ENCODE data around the gene PFDN1. TPM values are rescaled to one million over a fixed set of nuclear protein-coding genes. Genes with fewer than 3 reads are reported as not detected.

The PFDN1 gene
- total RNA-seq, 2 experiments from 2014 or later = 62.4 to 64.7 TPM

DNA sequence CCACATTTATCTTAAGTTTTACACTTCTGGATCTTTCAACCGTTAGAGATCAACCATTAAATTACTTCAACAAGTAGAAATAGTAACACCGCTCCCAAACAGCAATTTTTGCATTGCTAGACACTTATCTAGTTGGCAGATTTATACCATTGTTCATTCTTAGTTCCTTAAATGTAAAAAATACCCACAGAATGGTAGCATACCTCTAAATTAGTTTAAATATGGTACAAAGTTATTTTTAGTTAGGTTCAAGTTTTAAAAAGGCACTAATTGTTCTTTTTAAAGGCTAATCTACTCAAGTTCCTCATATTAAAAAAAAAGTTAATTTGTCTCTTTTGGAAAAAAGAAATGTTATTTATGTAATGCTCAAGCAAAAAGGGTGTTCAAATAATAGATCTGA lies 8.1 kb downstream of the PFDN1 start:
- H3K4me1 Mint-ChIP-seq (ENCODE audit: low read depth) = peaks cover 34% of the 10 kb centered on the region
- H3K36me3 Mint-ChIP-seq (ENCODE audit: low read depth) = peaks cover 23% of the 10 kb centered on the region
- ATAC-seq (no peak), DNase-seq (no peak)
- H3K4me3 Mint-ChIP-seq = no peak overlapping the region
- ChIA-PET POLR2A (interaction anchor here (0.6 kb wide), 1 partner anchor 8 kb away, joined by 4 read pairs; the partner anchor contains the start of gene PFDN1), CTCF (interaction anchor here (1.4 to 1.9 kb wide), 2 partner anchors 78 kb away, joined by 3 to 6 read pairs; no protein-coding TSS in a partner anchor)
- H3K27me3 Mint-ChIP-seq (ENCODE audit: low read depth) = no peaks in the 10 kb centered on the region
- H3K9me3 Mint-ChIP-seq (ENCODE audit: insufficient read depth) = no peaks in the 10 kb centered on the region
- no peak overlapping the region for H3K27ac Mint-ChIP-seq

DNA sequence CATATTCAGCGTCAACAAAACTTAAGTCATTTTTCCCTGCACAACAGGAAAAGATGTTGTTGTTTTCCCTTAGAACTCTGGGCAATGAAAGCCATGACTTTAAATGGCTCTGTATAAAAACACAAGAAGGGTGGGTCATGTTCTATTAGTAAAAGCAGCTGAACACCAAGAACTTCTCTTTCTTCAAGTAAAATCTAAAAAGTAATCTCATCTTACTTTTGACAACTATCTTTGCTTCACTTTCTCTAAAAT lies 9.1 kb downstream of the PFDN1 start:
- Mint-ChIP-seq H3K4me3 (no peak overlapping the region), H3K9me3 (ENCODE audit: insufficient read depth) (no peaks in the 10 kb centered on the region), H3K36me3 (ENCODE audit: low read depth) (peaks cover 18% of the 10 kb centered on the region), H3K27ac (no peak overlapping the region), H3K27me3 (ENCODE audit: low read depth) (no peaks in the 10 kb centered on the region), H3K4me1 (ENCODE audit: low read depth) (peaks cover 34% of the 10 kb centered on the region)
- POLR2A ChIA-PET = no interaction called here
- CTCF ChIA-PET = interaction anchor here (0.6 to 1.5 kb wide), 4 partner anchors 49 to 104 kb away, joined by 3 to 5 read pairs (median 4); partner anchors contain the start of gene HBEGF
- DNase-seq (no peak), ATAC-seq (no peak)

DNA sequence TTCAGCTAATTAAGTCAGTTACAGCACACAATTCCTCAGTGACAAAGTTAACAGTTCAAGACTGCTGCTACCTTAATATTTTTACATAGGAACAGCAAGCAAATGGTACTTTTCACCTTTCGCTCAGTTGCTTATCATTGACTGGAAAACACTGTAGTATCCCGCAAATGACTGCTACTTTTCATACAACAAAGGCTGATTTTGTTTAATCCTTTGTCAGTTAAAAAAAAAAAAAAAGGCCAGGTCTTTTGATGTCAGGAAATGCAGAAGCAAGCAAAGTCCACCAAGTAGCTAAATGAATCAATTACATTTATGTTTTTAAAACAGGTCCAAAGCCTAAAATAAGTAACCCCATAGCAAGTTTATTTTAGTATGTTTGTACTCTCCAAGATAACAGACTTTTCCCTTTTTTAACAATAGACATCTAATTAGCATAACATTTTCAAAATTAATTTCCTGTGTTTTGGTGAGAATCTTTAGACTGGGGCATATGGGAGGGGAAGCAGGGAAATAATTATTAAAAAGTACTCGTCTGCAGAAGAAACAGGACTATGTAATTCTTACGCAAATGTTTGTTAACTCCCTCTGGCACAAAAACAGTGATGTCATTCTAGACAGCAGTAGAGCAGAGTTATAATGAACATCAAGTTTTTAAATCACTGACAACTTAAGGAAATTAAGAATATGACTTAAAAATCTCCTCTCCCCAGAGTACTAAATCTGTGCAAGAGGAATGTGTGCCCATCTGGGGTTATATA lies 9.6 kb downstream of the PFDN1 start:
- H3K36me3 Mint-ChIP-seq (ENCODE audit: low read depth) = peaks cover 17% of the 10 kb centered on the region
- ChIA-PET POLR2A (no interaction called here), CTCF (interaction anchor here (1.0 to 1.6 kb wide), 7 partner anchors 10 to 80 kb away, joined by 3 to 9 read pairs (median 3); partner anchors contain the start of genes HBEGF and PFDN1)
- no peak for ATAC-seq
- no peaks in the 10 kb centered on the region for H3K27me3 Mint-ChIP-seq (ENCODE audit: low read depth)
- DNase-seq = no peak
- H3K4me1 Mint-ChIP-seq (ENCODE audit: low read depth) = peaks cover 33% of the 10 kb centered on the region
- H3K4me3 Mint-ChIP-seq = no peak overlapping the region
- H3K9me3 Mint-ChIP-seq (ENCODE audit: insufficient read depth) = no peaks in the 10 kb centered on the region
- H3K27ac Mint-ChIP-seq = no peak overlapping the region

DNA sequence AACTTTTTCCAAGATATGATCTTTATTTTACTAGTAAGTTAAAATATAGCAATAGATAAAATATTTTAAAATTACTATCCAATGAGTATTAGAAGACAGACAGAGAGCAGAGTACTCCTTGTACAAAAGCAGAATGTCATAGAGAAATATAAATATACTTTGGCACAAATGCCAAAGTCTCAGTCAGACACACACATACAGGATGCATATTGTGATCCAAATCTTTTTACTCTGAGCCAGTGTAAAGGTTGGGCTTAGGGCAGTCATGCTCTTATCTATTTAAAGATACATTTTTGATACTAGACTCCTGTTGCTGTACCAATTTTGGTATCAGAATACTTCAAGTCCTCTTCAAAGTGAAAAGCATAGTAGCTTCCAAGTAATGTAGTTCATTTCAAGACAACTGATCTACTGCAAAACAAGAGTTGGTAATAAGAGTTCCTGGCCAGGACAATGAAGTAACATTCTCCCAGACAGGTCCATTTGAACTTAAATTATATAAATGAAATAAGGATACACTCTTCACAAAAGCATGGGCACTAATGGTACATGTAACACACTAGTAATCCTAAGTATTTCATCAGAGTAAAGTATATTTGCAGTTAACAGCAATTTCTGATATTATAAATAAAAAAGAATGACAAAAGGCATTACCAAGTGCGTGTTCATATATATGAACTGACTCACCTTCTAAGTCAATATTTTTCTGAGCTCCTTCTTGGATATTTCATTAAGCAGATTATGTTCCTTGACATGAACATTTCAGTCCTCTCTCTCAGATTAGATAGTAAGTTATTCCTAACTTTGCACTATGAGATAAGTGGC lies 10.5 kb downstream of the PFDN1 start:
- CTCF ChIA-PET = interaction anchor here (1.0 to 1.6 kb wide), 5 partner anchors 11 to 81 kb away, joined by 3 to 9 read pairs (median 3); partner anchors contain the start of gene PFDN1
- DNase-seq (no peak), ATAC-seq (peak; percentile 30)
- Mint-ChIP-seq H3K4me1 (ENCODE audit: low read depth) (peaks cover 30% of the 10 kb centered on the region), H3K27me3 (ENCODE audit: low read depth) (no peaks in the 10 kb centered on the region), H3K36me3 (ENCODE audit: low read depth) (peaks cover 13% of the 10 kb centered on the region), H3K9me3 (ENCODE audit: insufficient read depth) (no peaks in the 10 kb centered on the region), H3K4me3 (no peak overlapping the region), H3K27ac (no peak overlapping the region)
- POLR2A ChIA-PET = no interaction called here

DNA sequence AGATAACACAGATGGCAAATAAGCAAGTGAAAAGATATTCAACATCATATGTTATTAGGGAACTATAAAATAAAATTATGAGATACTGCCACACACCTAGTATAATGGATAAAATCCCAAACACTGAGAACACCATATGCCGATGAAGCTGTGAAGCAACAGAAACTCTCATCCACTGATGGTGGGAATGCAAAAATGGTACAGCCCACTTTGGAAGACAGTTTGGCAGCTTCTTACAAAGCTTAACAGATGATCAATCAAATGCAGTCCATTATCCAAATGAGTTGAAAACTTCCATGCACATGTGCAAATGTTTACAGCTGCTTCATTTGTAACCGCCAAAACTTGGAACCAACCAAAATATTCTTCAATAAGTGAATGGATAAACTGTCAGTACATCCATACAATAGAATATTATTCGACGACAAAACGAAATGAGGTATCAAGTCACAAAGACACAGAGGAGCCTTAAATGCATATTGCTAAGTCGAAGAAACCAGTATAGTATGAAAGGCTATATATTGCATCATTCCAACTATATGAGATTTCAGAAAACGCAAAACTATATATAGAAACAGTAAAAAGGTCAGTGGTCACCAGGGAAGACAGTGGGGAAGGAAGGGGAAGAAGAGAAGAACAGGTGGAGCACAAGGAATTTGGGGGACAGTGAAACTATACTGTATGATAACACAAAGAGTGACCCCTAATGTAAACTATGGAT lies 14.9 kb downstream of the PFDN1 start:
- Mint-ChIP-seq H3K27ac (no peak overlapping the region), H3K9me3 (ENCODE audit: insufficient read depth) (no peaks in the 10 kb centered on the region), H3K36me3 (ENCODE audit: low read depth) (peaks cover 7% of the 10 kb centered on the region), H3K4me1 (ENCODE audit: low read depth) (peaks cover 20% of the 10 kb centered on the region), H3K4me3 (no peak overlapping the region), H3K27me3 (ENCODE audit: low read depth) (no peaks in the 10 kb centered on the region)
- ChIA-PET POLR2A (no interaction called here), CTCF (interaction anchor here (1.2 to 1.7 kb wide), 3 partner anchors 43 to 57 kb away, joined by 3 to 5 read pairs (median 3); no protein-coding TSS in a partner anchor)
- no peak for DNase-seq
- ATAC-seq = no peak

DNA sequence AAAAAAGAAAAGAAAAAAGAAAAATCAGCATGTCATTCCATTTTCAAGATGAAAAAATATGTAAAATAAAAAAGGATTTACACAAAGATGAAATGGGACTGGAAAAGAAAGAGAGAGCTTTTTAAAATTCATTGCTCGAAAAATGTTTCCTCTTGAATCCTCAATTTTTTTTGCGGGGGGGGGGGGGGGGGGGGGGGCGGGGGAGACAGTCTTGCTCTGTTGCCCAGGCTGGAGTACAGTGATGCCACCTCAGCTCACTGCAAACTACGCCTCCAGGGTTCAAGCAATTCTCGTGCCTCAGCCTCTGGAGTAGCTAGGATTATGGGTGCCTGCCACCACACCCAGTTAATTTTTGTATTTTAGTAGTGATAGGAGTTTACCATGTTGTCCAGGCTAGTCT lies 16.5 kb downstream of the PFDN1 start:
- Mint-ChIP-seq H3K27me3 (ENCODE audit: low read depth) (no peaks in the 10 kb centered on the region), H3K4me1 (ENCODE audit: low read depth) (peaks cover 19% of the 10 kb centered on the region), H3K36me3 (ENCODE audit: low read depth) (peaks cover 7% of the 10 kb centered on the region), H3K9me3 (ENCODE audit: insufficient read depth) (no peaks in the 10 kb centered on the region), H3K27ac (no peak overlapping the region), H3K4me3 (no peak overlapping the region)
- DNase-seq = no peak
- no peak for ATAC-seq
- ChIA-PET POLR2A (interaction anchor here (0.8 kb wide), 1 partner anchor 17 kb away, joined by 3 read pairs; the partner anchor contains the start of gene PFDN1), CTCF (interaction anchor here (1.3 to 1.6 kb wide), 3 partner anchors 59 to 65 kb away, joined by 3 to 5 read pairs (median 4); partner anchors contain the start of gene HBEGF)

DNA sequence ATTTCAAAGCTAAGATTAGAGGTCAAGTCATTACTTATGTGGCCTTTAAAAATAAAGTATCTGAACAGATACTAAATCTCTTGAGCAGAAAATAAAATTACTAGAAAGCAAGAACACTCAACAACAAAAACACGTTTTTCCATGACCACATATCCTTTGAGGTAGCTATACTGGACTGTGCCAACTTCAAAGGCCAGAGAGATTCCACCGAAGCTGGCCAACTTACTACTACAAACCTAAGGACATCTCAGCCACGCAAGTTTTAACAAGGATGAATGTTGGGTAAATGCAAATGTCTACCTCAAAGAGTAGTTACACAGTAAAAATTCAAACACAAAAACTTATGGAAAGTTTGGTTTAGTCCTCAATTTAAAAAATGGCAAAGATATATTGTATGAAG lies 18.9 kb downstream of the PFDN1 start:
- DNase-seq (no peak), ATAC-seq (no peak)
- H3K27me3 Mint-ChIP-seq (ENCODE audit: low read depth) = no peaks in the 10 kb centered on the region
- ChIA-PET POLR2A (interaction anchor here (0.6 kb wide), 1 partner anchor 10 kb away, joined by 4 read pairs; no protein-coding TSS in a partner anchor), CTCF (interaction anchor here (2.2 kb wide), 1 partner anchor 68 kb away, joined by 9 read pairs; no protein-coding TSS in a partner anchor)
- no peak overlapping the region for H3K4me3 Mint-ChIP-seq
- no peak overlapping the region for H3K27ac Mint-ChIP-seq
- peaks cover 15% of the 10 kb centered on the region for H3K4me1 Mint-ChIP-seq (ENCODE audit: low read depth)
- H3K9me3 Mint-ChIP-seq (ENCODE audit: insufficient read depth) = no peaks in the 10 kb centered on the region
- peaks cover 8% of the 10 kb centered on the region for H3K36me3 Mint-ChIP-seq (ENCODE audit: low read depth)

DNA sequence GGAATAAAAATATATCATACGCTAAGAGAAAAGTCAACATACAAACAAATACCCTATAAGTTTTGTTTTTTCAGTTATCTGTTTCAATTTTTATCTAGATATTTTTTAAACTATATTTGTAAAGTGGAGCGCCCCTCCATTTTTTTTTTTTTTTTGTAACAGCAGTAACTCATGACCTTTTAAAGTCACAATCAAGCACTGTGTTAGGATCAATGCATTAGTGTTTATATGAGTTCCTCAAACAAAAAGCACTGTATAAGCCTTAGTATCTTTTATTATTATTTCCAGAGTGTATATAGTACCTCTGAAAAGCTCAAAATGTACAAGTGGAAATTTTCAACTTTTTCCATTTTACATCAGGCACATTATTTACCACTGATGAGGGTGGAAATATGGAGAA lies 20.6 kb downstream of the PFDN1 start:
- Mint-ChIP-seq H3K27me3 (ENCODE audit: low read depth) (no peaks in the 10 kb centered on the region), H3K4me3 (no peak overlapping the region), H3K9me3 (ENCODE audit: insufficient read depth) (no peaks in the 10 kb centered on the region), H3K4me1 (ENCODE audit: low read depth) (peaks cover 15% of the 10 kb centered on the region), H3K27ac (no peak overlapping the region), H3K36me3 (ENCODE audit: low read depth) (peaks cover 18% of the 10 kb centered on the region)
- POLR2A ChIA-PET = no interaction called here
- ATAC-seq (no peak), DNase-seq (no peak)
- CTCF ChIA-PET = interaction anchor here (2.2 kb wide), 1 partner anchor 69 kb away, joined by 9 read pairs; no protein-coding TSS in a partner anchor

DNA sequence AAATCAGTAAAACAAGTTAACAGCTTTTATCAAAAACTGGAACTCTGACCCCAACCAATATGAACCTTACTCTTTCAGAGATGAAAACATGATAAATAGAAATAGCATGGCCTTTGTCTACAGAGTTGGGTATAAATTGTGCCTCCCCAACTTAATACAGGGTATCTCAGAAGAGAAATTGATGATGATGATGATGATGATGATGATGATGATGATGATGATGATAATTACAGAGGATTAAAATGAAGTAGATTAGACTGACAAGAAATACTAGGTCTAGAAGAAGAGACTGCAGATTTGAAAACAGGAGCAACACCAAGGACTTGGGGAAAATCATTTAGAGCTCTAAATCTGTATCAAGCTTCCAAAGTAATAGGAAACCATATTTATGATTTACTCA lies 27.1 kb downstream of the PFDN1 start:
- ATAC-seq = no peak
- no peak for DNase-seq
- Mint-ChIP-seq H3K27ac (no peak overlapping the region), H3K4me3 (no peak overlapping the region), H3K27me3 (ENCODE audit: low read depth) (no peaks in the 10 kb centered on the region), H3K4me1 (ENCODE audit: low read depth) (peaks cover 6% of the 10 kb centered on the region), H3K36me3 (ENCODE audit: low read depth) (peaks cover 41% of the 10 kb centered on the region), H3K9me3 (ENCODE audit: insufficient read depth) (no peaks in the 10 kb centered on the region)
- ChIA-PET CTCF (interaction anchor here (0.8 to 1.9 kb wide), 6 partner anchors 9 to 97 kb away, joined by 3 to 8 read pairs (median 3); partner anchors contain the start of gene HBEGF), POLR2A (interaction anchor here (0.7 kb wide), 1 partner anchor 11 kb away, joined by 3 read pairs; no protein-coding TSS in a partner anchor)

DNA sequence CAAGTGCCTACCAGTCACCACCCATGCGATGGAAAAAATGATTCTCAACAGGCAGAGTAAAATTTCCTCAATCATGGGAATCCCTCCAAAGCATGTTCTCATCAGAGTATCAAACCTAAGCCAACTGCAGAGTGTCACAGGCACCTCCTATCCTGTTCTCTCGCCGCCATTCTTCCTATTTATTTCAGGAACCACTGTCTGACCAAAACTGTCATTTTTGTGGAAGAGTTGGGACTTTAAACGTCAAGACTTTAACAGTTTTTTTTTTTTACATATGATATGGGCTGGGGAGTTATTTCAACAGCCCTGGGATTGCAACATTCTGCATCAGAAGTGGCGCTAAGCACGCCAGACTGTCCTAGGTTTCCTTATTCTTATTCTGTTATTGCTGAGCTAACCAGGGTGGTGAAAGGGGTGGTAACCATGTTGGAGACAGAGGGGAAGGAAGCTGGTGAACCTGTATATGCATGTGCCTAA lies 29.5 kb downstream of the PFDN1 start:
- CTCF ChIA-PET = interaction anchor here (0.7 to 1.5 kb wide), 2 partner anchors 29 to 99 kb away, joined by 3 to 4 read pairs; no protein-coding TSS in a partner anchor
- Mint-ChIP-seq H3K4me3 (no peak overlapping the region), H3K9me3 (ENCODE audit: insufficient read depth) (no peaks in the 10 kb centered on the region), H3K27ac (no peak overlapping the region), H3K36me3 (ENCODE audit: low read depth) (peaks cover 37% of the 10 kb centered on the region), H3K27me3 (ENCODE audit: low read depth) (no peaks in the 10 kb centered on the region), H3K4me1 (ENCODE audit: low read depth) (peaks cover 6% of the 10 kb centered on the region)
- ATAC-seq = no peak
- POLR2A ChIA-PET = no interaction called here
- no peak for DNase-seq

DNA sequence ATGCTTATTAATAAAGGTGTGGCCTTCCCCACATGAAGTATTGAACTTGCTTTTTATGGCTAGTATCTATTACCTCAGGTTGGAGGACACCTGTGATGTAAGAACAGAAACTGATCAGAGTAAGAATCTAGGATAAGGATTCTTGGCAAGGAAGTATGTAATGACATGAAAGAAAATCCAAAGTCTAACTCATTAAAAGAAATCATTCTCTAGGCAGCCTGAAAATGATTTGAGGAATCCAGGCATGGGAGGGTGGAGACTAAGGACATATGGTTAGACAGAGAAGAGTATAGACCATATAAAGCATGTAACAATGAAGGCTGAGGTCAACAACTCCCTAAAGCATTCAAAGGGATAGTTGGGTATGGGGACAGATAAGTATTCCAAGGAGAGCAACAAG lies 32.9 kb downstream of the PFDN1 start:
- ATAC-seq (no peak), DNase-seq (no peak)
- ChIA-PET CTCF (no interaction called here), POLR2A (no interaction called here)
- Mint-ChIP-seq H3K27ac (no peak overlapping the region), H3K4me3 (no peak overlapping the region), H3K36me3 (ENCODE audit: low read depth) (peaks cover 18% of the 10 kb centered on the region), H3K27me3 (ENCODE audit: low read depth) (no peaks in the 10 kb centered on the region), H3K4me1 (ENCODE audit: low read depth) (peaks cover 36% of the 10 kb centered on the region), H3K9me3 (ENCODE audit: insufficient read depth) (no peaks in the 10 kb centered on the region)
